WTC11 (cell line): ENCODE data around the gene UGT1A4. TPM values are rescaled to one million over a fixed set of nuclear protein-coding genes. Genes with fewer than 3 reads are reported as not detected.

Experiments used
- ATAC-seq: fragments of 200-7000 bp; cut with Tn5 transposase; 2 replicates; pipeline ENCODE4 v1.10.0; 2021; ENCODE audit warnings: mild to moderate bottlenecking, moderate library complexity
- CTCF ChIA-PET: fragments of 300-600 bp; sonication (Branson Sonifier 250); formaldehyde crosslinking; loops from one replicate; lab custom pipeline; 2021; ENCODE audit warnings: antibody characterized with exemption; lab: Charles Lee
- POLR2A ChIA-PET: fragments of 350-600 bp; sonication (Branson Sonifier 250); formaldehyde crosslinking; loops from one replicate; lab custom pipeline; 2021; ENCODE audit warnings: antibody characterized with exemption; lab: Charles Lee
- DNase-seq: peaks from one replicate; pipeline ENCODE4 v3.0.0; 2021; ENCODE audit warnings: low spot score
- H3K27ac Mint-ChIP-seq: 2 replicates; pipeline ENCODE4 v1.8.0; 2021; ENCODE audit warnings: mixed read lengths
- H3K27me3 Mint-ChIP-seq: 2 replicates; pipeline ENCODE4 v1.8.0; 2021; ENCODE audit warnings: low read depth, mild to moderate bottlenecking, moderate library complexity, mixed read lengths
- H3K36me3 Mint-ChIP-seq: 2 replicates; pipeline ENCODE4 v1.8.0; 2021; ENCODE audit warnings: mixed read lengths
- H3K4me1 Mint-ChIP-seq: 2 replicates; pipeline ENCODE4 v1.8.0; 2022; ENCODE audit warnings: mixed read lengths
- H3K4me3 Mint-ChIP-seq: 2 replicates; pipeline ENCODE4 v1.8.0; 2021; ENCODE audit warnings: mild to moderate bottlenecking, moderate library complexity, mixed read lengths
- H3K9me3 Mint-ChIP-seq: 2 replicates; pipeline ENCODE4 v1.8.0; 2021; ENCODE audit warnings: mixed read lengths
- ARID4B ChIP-seq: sonication (generic); formaldehyde crosslinking; IDR thresholded peaks from 2 replicates; pipeline ENCODE4 v1.8.0; 2023; ENCODE audit warnings: missing genetic modification reagents, mild to moderate bottlenecking, borderline replicate concordance
- ATF2 ChIP-seq: sonication (generic); formaldehyde crosslinking; IDR thresholded peaks from 2 replicates; pipeline ENCODE4 v1.8.1; 2022; ENCODE audit warnings: low read depth, missing genetic modification reagents, borderline replicate concordance
- CBFB ChIP-seq: sonication (generic); formaldehyde crosslinking; IDR thresholded peaks from 2 replicates; pipeline ENCODE4 v1.8.1; 2022; ENCODE audit warnings: mild to moderate bottlenecking, low read depth, missing genetic modification reagents
- FOXP1 ChIP-seq: sonication (generic); formaldehyde crosslinking; IDR thresholded peaks from 2 replicates; pipeline ENCODE4 v1.8.0; 2022; ENCODE audit warnings: missing genetic modification reagents, mild to moderate bottlenecking, moderate library complexity, borderline replicate concordance
- HMGXB4 ChIP-seq: sonication (generic); formaldehyde crosslinking; IDR thresholded peaks from 2 replicates; pipeline ENCODE4 v1.8.1; 2023; ENCODE audit warnings: mild to moderate bottlenecking, moderate library complexity, missing genetic modification reagents
- JAZF1 ChIP-seq: fragments of 250-450 bp; sonication (Bioruptor Pico); IDR thresholded peaks from 2 replicates; pipeline ENCODE4 v1.9.0; 2021; ENCODE audit warnings: moderate library complexity, mild to moderate bottlenecking, inconsistent platforms
- MXD4 ChIP-seq: fragments of 250-450 bp; sonication (Bioruptor Pico); IDR thresholded peaks from 2 replicates; pipeline ENCODE4 v1.8.0; 2021; ENCODE audit warnings: mild to moderate bottlenecking, moderate library complexity, borderline replicate concordance
- NFE2L1 ChIP-seq: sonication (generic); formaldehyde crosslinking; IDR thresholded peaks from 2 replicates; pipeline ENCODE4 v1.8.1; 2023; ENCODE audit warnings: missing genetic modification reagents
- NFYB ChIP-seq: sonication (generic); formaldehyde crosslinking; conservative IDR thresholded peaks from 2 replicates; pipeline ENCODE4 v1.8.0; 2022; ENCODE audit warnings: low read depth, missing genetic modification reagents
- NR2C2 ChIP-seq: sonication (generic); formaldehyde crosslinking; IDR thresholded peaks from 2 replicates; pipeline ENCODE4 v1.8.0; 2022; ENCODE audit warnings: mild to moderate bottlenecking, missing genetic modification reagents
- RELA ChIP-seq: sonication (generic); formaldehyde crosslinking; IDR thresholded peaks from 2 replicates; pipeline ENCODE4 v1.8.1; 2022; ENCODE audit warnings: missing genetic modification reagents, mild to moderate bottlenecking, borderline replicate concordance
- RORB ChIP-seq: fragments of 250-450 bp; sonication (Bioruptor Pico); IDR thresholded peaks from 2 replicates; pipeline ENCODE4 v1.9.0; 2021; ENCODE audit warnings: mild to moderate bottlenecking
- TEAD4 ChIP-seq: sonication (generic); formaldehyde crosslinking; IDR thresholded peaks from 2 replicates; pipeline ENCODE4 v1.8.0; 2022; ENCODE audit warnings: mild to moderate bottlenecking, missing genetic modification reagents
- ZNF263 ChIP-seq: sonication (generic); formaldehyde crosslinking; IDR thresholded peaks from 2 replicates; pipeline ENCODE4 v1.8.1; 2022; ENCODE audit warnings: low read depth, mild to moderate bottlenecking, moderate library complexity, missing genetic modification reagents
- ZNF423 ChIP-seq: fragments of 250-450 bp; sonication (Bioruptor Pico); IDR thresholded peaks from 2 replicates; pipeline ENCODE4 v2.1.2; 2022; ENCODE audit warnings: mild to moderate bottlenecking, moderate library complexity
- total RNA-seq: library from RNA; stranded (reverse); gene quantifications from 3 replicates; pipeline ENCODE4 v1.2.3, GENCODE V29; 2021

Gene UGT1A4
- total RNA-seq, 1 experiment from 2014 or later = 0.22 TPM

- CTCF ChIA-PET = no interaction called here
- ATAC-seq = no peak
- H3K27ac Mint-ChIP-seq = no peak overlapping the region
These were observed 75.1 kb downstream of the UGT1A4 start for GRCh38 chr2:233793465-233794127.

GRCh38 chr2:233794128-233794658, 75.7 kb downstream of the UGT1A4 start:
- CTCF ChIA-PET = no interaction called here
- H3K27me3 Mint-ChIP-seq = no peaks in the 10 kb centered on the region; the same call in 1 of the 2 replicates
- DNase-seq (no peak), ATAC-seq (no peak)
- no peak overlapping the region for H3K4me3 Mint-ChIP-seq
- peaks cover 2% of the 10 kb centered on the region for H3K9me3 Mint-ChIP-seq
- no peak overlapping the region for H3K27ac Mint-ChIP-seq
- no peaks in the 10 kb centered on the region for H3K4me1 Mint-ChIP-seq
- TF ChIP-seq TEAD4 (CRISPR knock-in tag) = no peak
- TF ChIP-seq HMGXB4 (CRISPR knock-in tag) = no peak
- no peak for TF ChIP-seq RORB (CRISPR knock-in tag)
- POLR2A ChIA-PET = no interaction called here
- no peaks in the 10 kb centered on the region for H3K36me3 Mint-ChIP-seq

More at GRCh38 chr2:233793465-233794127, 75.1 kb downstream of the UGT1A4 start:
- DNase-seq = no peak
- POLR2A ChIA-PET = no interaction called here
- no peak overlapping the region for H3K4me3 Mint-ChIP-seq
- TF ChIP-seq NFE2L1 (no peak), NR2C2 (CRISPR knock-in tag) (no peak), ZNF423 (CRISPR knock-in tag) (no peak), ATF2 (CRISPR knock-in tag) (no peak), FOXP1 (no peak), JAZF1 (no peak)
- no peaks in the 10 kb centered on the region for H3K36me3 Mint-ChIP-seq
- peaks cover 6% of the 10 kb centered on the region for H3K9me3 Mint-ChIP-seq
- H3K4me1 Mint-ChIP-seq = no peaks in the 10 kb centered on the region
- no peaks in the 10 kb centered on the region; the same call in 1 of the 2 replicates for H3K27me3 Mint-ChIP-seq

GRCh38 chr2:233795735-233796171, 77.2 kb downstream of the UGT1A4 start:
- Mint-ChIP-seq H3K9me3 (peaks cover 6% of the 10 kb centered on the region), H3K36me3 (no peaks in the 10 kb centered on the region), H3K4me1 (no peaks in the 10 kb centered on the region), H3K27ac (no peak overlapping the region), H3K4me3 (no peak overlapping the region), H3K27me3 (no peaks in the 10 kb centered on the region; the same call in 1 of the 2 replicates)
- ATAC-seq (no peak), DNase-seq (no peak)
- CTCF ChIA-PET = interaction anchor here (1.2 kb wide), 1 partner anchor 352 kb away, joined by 4 read pairs; no protein-coding TSS in a partner anchor
- TF ChIP-seq NFYB (no peak), ARID4B (CRISPR knock-in tag) (no peak), MXD4 (CRISPR knock-in tag) (no peak), CBFB (CRISPR knock-in tag) (no peak), RELA (CRISPR knock-in tag) (no peak), ZNF263 (CRISPR knock-in tag) (no peak)
- POLR2A ChIA-PET = no interaction called here
